GM10266 (cell line): ENCODE data around the gene QKI.
"Not testable (repeated sequence)": the region's sequence is repeated elsewhere in the genome, so short reads cannot be mapped to it uniquely, and the experiment has no call there.

Source experiments
- DNase-seq: peaks from one replicate; pipeline ENCODE4 v3.0.0; 2012; ENCODE audit errors: extremely low spot score
- TF ChIP-seq, protein P1 (sequence below): IDR thresholded peaks from 2 replicates; pipeline ENCODE4 v1.5.1; 2012; ENCODE audit warnings: mild to moderate bottlenecking, low read depth; ENCODE audit not compliant: control insufficient read depth, insufficient read depth; ENCODE audit errors: missing control alignments

QKI gene

GRCh38 chr6:163420289-163420614 lies 5.7 kb downstream of the QKI start:
- no peak for DNase-seq
- TF ChIP-seq, protein P1, sequence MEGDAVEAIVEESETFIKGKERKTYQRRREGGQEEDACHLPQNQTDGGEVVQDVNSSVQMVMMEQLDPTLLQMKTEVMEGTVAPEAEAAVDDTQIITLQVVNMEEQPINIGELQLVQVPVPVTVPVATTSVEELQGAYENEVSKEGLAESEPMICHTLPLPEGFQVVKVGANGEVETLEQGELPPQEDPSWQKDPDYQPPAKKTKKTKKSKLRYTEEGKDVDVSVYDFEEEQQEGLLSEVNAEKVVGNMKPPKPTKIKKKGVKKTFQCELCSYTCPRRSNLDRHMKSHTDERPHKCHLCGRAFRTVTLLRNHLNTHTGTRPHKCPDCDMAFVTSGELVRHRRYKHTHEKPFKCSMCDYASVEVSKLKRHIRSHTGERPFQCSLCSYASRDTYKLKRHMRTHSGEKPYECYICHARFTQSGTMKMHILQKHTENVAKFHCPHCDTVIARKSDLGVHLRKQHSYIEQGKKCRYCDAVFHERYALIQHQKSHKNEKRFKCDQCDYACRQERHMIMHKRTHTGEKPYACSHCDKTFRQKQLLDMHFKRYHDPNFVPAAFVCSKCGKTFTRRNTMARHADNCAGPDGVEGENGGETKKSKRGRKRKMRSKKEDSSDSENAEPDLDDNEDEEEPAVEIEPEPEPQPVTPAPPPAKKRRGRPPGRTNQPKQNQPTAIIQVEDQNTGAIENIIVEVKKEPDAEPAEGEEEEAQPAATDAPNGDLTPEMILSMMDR, result no peak

GRCh38 chr6:163422550-163422949 lies 8.0 kb downstream of the QKI start:
- TF ChIP-seq, protein P1, result no peak
- no peak for DNase-seq

GRCh38 chr6:163423696-163424095 lies 9.2 kb downstream of the QKI start:
- TF ChIP-seq, protein P1, result no peak

DNA sequence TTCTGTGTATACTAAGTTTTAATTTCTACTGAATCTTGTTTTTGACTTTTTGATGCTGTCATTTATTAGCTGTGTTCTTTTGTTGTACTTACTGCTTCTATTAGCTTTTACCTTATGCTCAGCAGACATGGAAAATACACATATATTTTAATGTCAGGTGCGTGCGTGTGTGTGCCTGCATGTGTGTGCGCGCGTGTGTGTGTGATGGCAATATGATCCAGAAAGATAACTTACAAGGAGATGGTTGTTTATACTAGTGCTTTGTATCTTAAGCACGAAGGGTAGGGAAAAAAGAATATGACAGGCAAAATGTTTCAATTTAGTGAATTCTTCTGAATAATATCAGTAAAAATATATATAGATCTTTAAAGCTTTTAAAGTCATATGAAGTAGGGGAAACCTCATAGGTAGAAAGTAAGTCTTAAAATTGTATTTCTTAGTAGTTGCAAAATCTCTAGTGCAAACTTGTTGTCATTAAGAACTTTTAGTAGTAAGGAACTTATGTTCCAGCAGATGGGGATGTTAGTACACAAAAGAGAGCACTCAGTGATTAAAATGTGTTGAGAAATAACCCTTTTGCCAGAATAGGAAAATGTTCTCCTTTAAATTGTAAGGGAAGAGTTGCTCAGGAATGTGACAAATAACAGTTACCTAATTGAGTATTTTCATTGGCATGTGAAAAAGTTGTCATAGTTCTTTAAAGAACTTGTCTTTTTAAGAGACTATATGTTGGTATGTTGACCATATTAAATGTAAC lies 13.2 kb downstream of the QKI start:
- TF ChIP-seq, protein P1, result no peak
- DNase-seq, result no peak

More at GRCh38 chr6:163423696-163424095, 9.2 kb downstream of the QKI start:
- no peak for DNase-seq

DNA sequence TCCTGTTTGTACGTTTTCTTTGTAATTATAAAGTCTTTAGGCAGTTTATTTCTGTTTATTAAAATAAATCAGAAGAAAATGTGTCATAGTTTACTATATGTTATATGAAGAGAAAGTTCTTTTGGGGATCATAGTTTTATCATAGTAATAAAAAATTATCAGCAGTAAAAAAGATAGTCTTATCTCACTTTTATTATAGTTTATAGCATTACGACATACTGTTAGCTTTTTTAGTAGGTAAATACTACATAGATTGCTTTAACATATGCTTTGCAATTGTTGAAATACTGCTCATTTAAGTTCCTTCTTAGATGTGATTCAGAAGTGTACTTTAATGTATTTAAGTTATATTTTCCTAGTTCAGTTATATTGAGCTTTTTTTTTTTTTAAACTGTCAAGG lies 13.9 kb downstream of the QKI start:
- TF ChIP-seq, protein P1, result no peak
- DNase-seq, result no peak

DNA sequence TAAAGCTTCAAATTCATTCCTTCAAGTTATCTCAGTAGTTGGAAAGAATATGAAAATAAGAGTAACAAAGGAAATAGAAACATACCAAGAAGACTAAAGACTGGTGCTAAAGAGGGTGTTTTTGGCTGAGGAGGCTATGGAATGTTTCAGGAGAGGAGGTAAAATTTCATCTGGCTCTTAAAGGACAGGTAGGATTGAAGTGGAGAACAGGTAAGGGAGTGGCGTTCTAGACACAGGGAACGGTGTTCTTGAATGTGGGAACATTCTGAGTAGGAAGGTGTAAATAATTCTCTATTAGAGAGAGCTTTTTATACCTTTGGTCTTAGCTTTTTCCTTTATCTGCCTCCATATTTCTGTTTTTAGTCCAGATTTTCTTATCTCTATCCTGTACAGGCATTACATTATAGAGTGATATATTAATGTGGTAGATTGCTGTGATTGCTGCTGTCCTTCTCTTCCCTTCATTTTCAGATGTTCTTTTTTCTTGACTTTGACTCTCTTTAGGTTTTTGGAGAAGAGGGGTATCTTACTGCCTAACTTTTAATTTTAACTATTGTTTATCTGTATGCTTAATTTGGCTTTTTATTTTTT lies 15.4 kb downstream of the QKI start:
- TF ChIP-seq, protein P1, result no peak
- no peak for DNase-seq

DNA sequence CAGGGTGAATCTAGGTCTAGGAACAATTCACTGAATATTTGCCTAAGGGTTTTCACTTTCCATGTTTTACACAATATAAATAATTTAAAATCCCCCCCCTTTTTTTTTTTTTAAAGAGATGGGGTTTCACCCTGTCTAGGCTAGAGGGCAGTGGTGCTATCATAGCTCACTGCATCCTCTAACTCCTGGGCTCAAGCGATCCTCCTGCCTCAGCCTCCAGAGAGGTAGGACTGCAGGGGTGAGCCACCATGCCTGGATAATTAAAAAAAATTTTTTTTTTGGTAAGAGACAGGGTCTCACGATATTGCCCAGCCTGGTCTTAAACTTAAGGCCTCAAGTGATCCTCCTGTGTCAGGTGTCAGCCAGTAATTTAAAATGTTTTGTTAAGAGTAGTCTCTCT lies 17.8 kb downstream of the QKI start:
- TF ChIP-seq, protein P1, result no peak
- DNase-seq, result no peak

GRCh38 chr6:163433486-163433885 lies 19.0 kb downstream of the QKI start:
- not testable (repeated sequence) for DNase-seq
